Measurements from ENCODE around the gene LNX1. TPM values are rescaled to one million over a fixed set of nuclear protein-coding genes. Genes with fewer than 3 reads are reported as not detected.

Gene LNX1
- total RNA-seq, 1 donor from 2014 or later: 4.2 TPM

Other genes starting within 250 kb of the LNX1 start
- 16.2 TPM for gene SCFD2, start 225.4 kb downstream of the LNX1 start, total RNA-seq
- gene FIP1L1, start 213.8 kb downstream of the LNX1 start, total RNA-seq: 56.4 TPM